PC-3 (cell line): Measurements from ENCODE around the gene ZNF700. TPM values are rescaled to one million over a fixed set of nuclear protein-coding genes. Genes with fewer than 3 reads are reported as not detected.
"Not testable (repeated sequence)": the region's sequence is repeated elsewhere in the genome, so short reads cannot be mapped to it uniquely, and the experiment has no call there.

Source experiments
- ATAC-seq: fragments of 200-7000 bp; cut with Tn5 transposase; 2 replicates; pipeline ENCODE4 v1.9.1; 2020; ENCODE audit warnings: mild to moderate bottlenecking, moderate library complexity
- Bru-seq: library from RNA; stranded (reverse); fragments of 400-500 nt; gene quantifications from one replicate; lab custom pipeline; 2021; lab: Mats Ljungman, UMichigan
- BruChase-seq, 2 experiments: library from RNA; stranded (reverse); fragments of 400-500 nt; gene quantifications; one replicate each; lab custom pipeline; 2021; lab: Mats Ljungman, UMichigan
- BruUV-seq: library from RNA; stranded (reverse); fragments of 400-500 nt; replicated peaks from 2 replicates; lab custom pipeline; 2021; lab: Mats Ljungman, UMichigan
- CTCF ChIA-PET: fragments of 300-600 bp; sonication (Branson Sonifier 250); formaldehyde crosslinking; loops from one replicate; lab custom pipeline; 2022; ENCODE audit warnings: antibody characterized with exemption; lab: Charles Lee
- POLR2A ChIA-PET: fragments of 300-600 bp; sonication (Branson Sonifier 250); formaldehyde crosslinking; loops from one replicate; lab custom pipeline; 2022; ENCODE audit warnings: antibody characterized with exemption; ENCODE audit not compliant: unreplicated experiment; lab: Charles Lee
- DNase-seq: peaks from one replicate; pipeline ENCODE4 v3.0.0-alpha.2; 2015
- H2AFZ ChIP-seq: fragments of 300-600 bp; sonication (generic); 2 replicates; pipeline ENCODE4 v1.6.0; 2016; ENCODE audit warnings: antibody characterized with exemption, low read length
- H3F3A ChIP-seq: fragments of 300-600 bp; sonication (generic); one replicate; pipeline ENCODE4 v1.6.0; 2017; ENCODE audit warnings: antibody characterized with exemption, low read length, control low read depth, mild to moderate bottlenecking; ENCODE audit not compliant: unreplicated experiment
- H3K27ac ChIP-seq: fragments of 300-600 bp; sonication (generic); 2 replicates; pipeline ENCODE4 v1.5.1; 2016; ENCODE audit warnings: mild to moderate bottlenecking, low read length
- H3K27me3 ChIP-seq: fragments of 300-600 bp; sonication (generic); 2 replicates; pipeline ENCODE4 v1.6.1; 2016; ENCODE audit warnings: low read length, mixed read lengths
- H3K36me3 ChIP-seq: fragments of 300-600 bp; sonication (generic); 2 replicates; pipeline ENCODE4 v1.6.1; 2016; ENCODE audit warnings: low read depth, mixed run types, low read length, mixed read lengths
- H3K4me1 ChIP-seq: fragments of 300-600 bp; sonication (generic); 2 replicates; pipeline ENCODE4 v1.5.1; 2016; ENCODE audit warnings: low read length; ENCODE audit not compliant: insufficient read depth
- H3K4me2 ChIP-seq: fragments of 300-600 bp; sonication (generic); 2 replicates; pipeline ENCODE4 v1.6.0; 2016; ENCODE audit warnings: low read length
- H3K4me3 ChIP-seq: fragments of 300-600 bp; sonication (generic); 2 replicates; pipeline ENCODE4 v1.5.1; 2016; ENCODE audit warnings: mild to moderate bottlenecking, low read length, mixed read lengths
- H3K79me2 ChIP-seq: fragments of 300-600 bp; sonication (generic); 2 replicates; pipeline ENCODE4 v1.6.1; 2017; ENCODE audit warnings: low read length, mixed read lengths
- H3K9ac ChIP-seq: fragments of 300-600 bp; sonication (generic); 2 replicates; pipeline ENCODE4 v1.6.0; 2016; ENCODE audit warnings: mild to moderate bottlenecking, low read length
- H3K9me2 ChIP-seq: fragments of 300-600 bp; sonication (generic); replicated peaks from 2 replicates; pipeline ENCODE4 v1.6.1; 2016; ENCODE audit warnings: mixed run types, low read length, mixed read lengths
- H3K9me3 ChIP-seq: fragments of 300-600 bp; sonication (generic); 2 replicates; pipeline ENCODE4 v1.6.1; 2016; ENCODE audit warnings: low read length, mixed read lengths
- H4K20me1 ChIP-seq: fragments of 300-600 bp; sonication (generic); 2 replicates; pipeline ENCODE4 v1.6.1; 2016; ENCODE audit warnings: low read length, mixed read lengths
- CTCF ChIP-seq: fragments of 300-600 bp; sonication (generic); conservative IDR thresholded peaks from 2 replicates; pipeline ENCODE4 v1.5.1; 2017; ENCODE audit warnings: antibody characterized with exemption, low read depth, mild to moderate bottlenecking, low read length
- EZH2 ChIP-seq: fragments of 300-600 bp; sonication (generic); IDR thresholded peaks from one replicate; pipeline ENCODE4 v1.6.1; 2017; ENCODE audit warnings: antibody characterized with exemption, mild to moderate bottlenecking, low read length; ENCODE audit not compliant: unreplicated experiment
- EZH2phosphoT487 ChIP-seq: fragments of 300-600 bp; sonication (generic); IDR thresholded peaks from 2 replicates; pipeline ENCODE4 v1.6.1; 2018; ENCODE audit warnings: mild to moderate bottlenecking, antibody characterized with exemption, low read length, borderline replicate concordance
- intact Hi-C: fragments of 100-400 bp; cut with micrococcal nuclease; formaldehyde crosslinking; loops from 2 replicates; pipeline ENCODE4 v1.9.0; 2023
- long read RNA-seq: library from polyadenylated mRNA; unstranded; transcript quantifications from one replicate; pipeline ENCODE4 v2.0.0, GENCODE V29; 2021; ENCODE audit not compliant: unreplicated experiment
- total RNA-seq: library from RNA; depleted of rRNA; stranded (reverse); fragments of >200 nt; gene quantifications from 2 replicates; pipeline ENCODE4 v1.2.3, GENCODE V29; 2014; rRNA removed

The ZNF700 gene
- total RNA-seq (6.7 and 9.5 TPM in 2 replicates), Bru-seq, nascent RNA (percentile 90 among the genes with signal in this experiment), BruChase-seq, experiment 1, labeled RNA remaining after a 6-hour chase (percentile 94 among the genes with signal in this experiment), BruChase-seq, experiment 2, labeled RNA remaining after a 2-hour chase (percentile 98 among the genes with signal in this experiment)
- long read RNA-seq, transcript ZNF700-201 (4 exons, 2,882 nt), result major isoform, 6 of 15 reads
- long read RNA-seq, partial matches to known transcripts, result 3 of 15 reads
- long read RNA-seq, other reads (novel, unspliced or antisense), result 4 of 15 reads

- no peaks in the 10 kb centered on the region for H3F3A ChIP-seq
- H3K4me3 ChIP-seq, result peak within 1 kb of the TSS; percentile 83
- H3K9ac ChIP-seq, result peak within 1 kb of the TSS; percentile 80
- peak within 1 kb of the TSS; percentile 85 for H3K4me2 ChIP-seq
- ChIA-PET CTCF (interaction anchor here (0.6 to 3.7 kb wide), 7 partner anchors 39 to 534 kb away, joined by 3 to 25 read pairs (median 8); partner anchors contain the start of genes ZNF20 and ZNF491), POLR2A (interaction anchor here (0.6 to 1.2 kb wide), 4 partner anchors 64 to 559 kb away, joined by 3 to 4 read pairs (median 4); partner anchors contain the start of genes ZNF20 and ZNF709)
- no peak for TF ChIP-seq EZH2phosphoT487
- TF ChIP-seq EZH2, result no peak
- TF ChIP-seq CTCF, result no peak
- H3K27me3 ChIP-seq, result no peaks in the 10 kb centered on the region
- no peaks in the 10 kb centered on the region for H4K20me1 ChIP-seq
- peaks cover 4% of the 10 kb centered on the region; the same call in 1 of the 2 replicates for H3K4me1 ChIP-seq
- peaks cover 13% of the 10 kb centered on the region; the same call in 1 of the 2 replicates for H3K9me3 ChIP-seq
- peak within 1 kb of the TSS; percentile 86 for H2AFZ ChIP-seq
- ATAC-seq (peak; percentile 92), DNase-seq (peak; percentile 98)
- no peaks in the 10 kb centered on the region for H3K9me2 ChIP-seq
- intact Hi-C loops, result loop anchor here (1.0 to 2.0 kb wide), 3 partner anchors 40 to 110 kb away; partner anchors contain the start of genes ZNF433 and ZNF763
- H3K27ac ChIP-seq, result peak within 1 kb of the TSS; percentile 53
- peaks cover 30% of the 10 kb centered on the region for H3K36me3 ChIP-seq
- BruUV-seq, result TSS peak; percentile 60
- peaks cover 40% of the 10 kb centered on the region for H3K79me2 ChIP-seq
Observed at GRCh38 chr19:11924886-11925650, at the start of gene ZNF700. ZNF700 (plus strand) TSS chr19:11925107; CDS start chr19:11925211, 104 bp downstream.

- H3K4me1 ChIP-seq, H3K4me2 ChIP-seq, CTCF ChIA-PET, H3K4me3 ChIP-seq, ATAC-seq, H3K9ac ChIP-seq, H3K27me3 ChIP-seq, POLR2A ChIA-PET, H3K79me2 ChIP-seq, BruUV-seq, intact Hi-C loops, H3K36me3 ChIP-seq, H3F3A ChIP-seq, H3K9me2 ChIP-seq, DNase-seq, H4K20me1 ChIP-seq, H3K27ac ChIP-seq, H2AFZ ChIP-seq: not testable (repeated sequence)
- TF ChIP-seq CTCF, result 0 out of 2 replicates have a peak, but pooled peaks have one; percentile 15
- H3K9me3 ChIP-seq, result peaks cover 24% of the 10 kb centered on the region
Observed at GRCh38 chr19:11879687-11880266, 45.1 kb upstream of the ZNF700 start.
